ENCODE data around the gene ATP9A. TPM values are rescaled to one million over a fixed set of nuclear protein-coding genes. Genes with fewer than 3 reads are reported as not detected.
"Not testable (repeated sequence)": the region's sequence is repeated elsewhere in the genome, so short reads cannot be mapped to it uniquely, and the experiment has no call there.

ATP9A gene, protein sequence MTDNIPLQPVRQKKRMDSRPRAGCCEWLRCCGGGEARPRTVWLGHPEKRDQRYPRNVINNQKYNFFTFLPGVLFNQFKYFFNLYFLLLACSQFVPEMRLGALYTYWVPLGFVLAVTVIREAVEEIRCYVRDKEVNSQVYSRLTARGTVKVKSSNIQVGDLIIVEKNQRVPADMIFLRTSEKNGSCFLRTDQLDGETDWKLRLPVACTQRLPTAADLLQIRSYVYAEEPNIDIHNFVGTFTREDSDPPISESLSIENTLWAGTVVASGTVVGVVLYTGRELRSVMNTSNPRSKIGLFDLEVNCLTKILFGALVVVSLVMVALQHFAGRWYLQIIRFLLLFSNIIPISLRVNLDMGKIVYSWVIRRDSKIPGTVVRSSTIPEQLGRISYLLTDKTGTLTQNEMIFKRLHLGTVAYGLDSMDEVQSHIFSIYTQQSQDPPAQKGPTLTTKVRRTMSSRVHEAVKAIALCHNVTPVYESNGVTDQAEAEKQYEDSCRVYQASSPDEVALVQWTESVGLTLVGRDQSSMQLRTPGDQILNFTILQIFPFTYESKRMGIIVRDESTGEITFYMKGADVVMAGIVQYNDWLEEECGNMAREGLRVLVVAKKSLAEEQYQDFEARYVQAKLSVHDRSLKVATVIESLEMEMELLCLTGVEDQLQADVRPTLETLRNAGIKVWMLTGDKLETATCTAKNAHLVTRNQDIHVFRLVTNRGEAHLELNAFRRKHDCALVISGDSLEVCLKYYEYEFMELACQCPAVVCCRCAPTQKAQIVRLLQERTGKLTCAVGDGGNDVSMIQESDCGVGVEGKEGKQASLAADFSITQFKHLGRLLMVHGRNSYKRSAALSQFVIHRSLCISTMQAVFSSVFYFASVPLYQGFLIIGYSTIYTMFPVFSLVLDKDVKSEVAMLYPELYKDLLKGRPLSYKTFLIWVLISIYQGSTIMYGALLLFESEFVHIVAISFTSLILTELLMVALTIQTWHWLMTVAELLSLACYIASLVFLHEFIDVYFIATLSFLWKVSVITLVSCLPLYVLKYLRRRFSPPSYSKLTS
- 1 to 10 TPM in 2 of 3 donors, under 1 TPM in 1; 0.82 to 2.8 (median 1.2) TPM for polyA plus RNA-seq

DNA sequence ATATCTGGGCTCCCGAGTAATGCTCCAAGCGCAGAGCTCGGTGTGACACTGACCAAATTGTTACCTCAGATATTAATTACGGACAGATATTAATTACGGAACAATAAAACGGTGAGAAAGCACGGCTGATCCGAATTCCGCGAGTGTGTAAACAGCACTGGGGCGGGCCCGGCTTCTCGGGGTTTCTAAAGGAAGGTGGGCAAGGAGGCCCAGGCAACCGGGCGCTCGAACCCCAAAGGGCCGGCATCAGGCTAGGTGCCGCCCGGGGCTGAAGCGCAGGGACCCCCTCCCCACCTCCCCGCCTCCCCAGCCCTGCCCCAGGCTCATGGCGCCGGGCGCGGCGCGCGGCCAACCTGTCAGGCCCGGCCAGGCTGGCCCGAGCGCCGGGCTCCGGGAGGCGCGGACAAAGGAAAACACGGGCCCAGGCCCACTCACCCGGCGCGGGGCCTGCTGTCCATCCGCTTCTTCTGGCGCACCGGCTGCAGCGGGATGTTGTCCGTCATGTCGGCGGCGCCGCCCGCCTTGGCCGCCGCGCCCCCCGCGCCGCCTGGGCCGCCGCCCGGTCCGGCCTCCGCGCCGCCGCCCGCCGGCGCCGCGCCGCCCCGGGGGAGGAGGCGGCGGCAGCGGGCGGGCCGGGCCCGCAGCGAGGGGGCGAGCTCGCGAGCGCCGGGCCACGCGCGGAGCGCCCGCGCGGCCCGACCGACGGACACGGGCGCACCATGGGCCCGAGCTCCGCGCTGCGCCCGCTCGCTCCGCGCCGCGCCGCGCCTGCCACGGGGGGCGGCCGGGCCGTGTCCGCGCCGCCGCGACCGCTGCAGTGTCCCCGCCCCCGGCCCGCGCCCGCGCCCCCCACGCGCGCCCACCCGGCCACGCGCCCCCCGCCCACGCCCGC is at the start of gene ATP9A:
Gene ATP9A (minus strand): TSS at position 524 of the 892 bp plus-strand sequence. CDS start 21 bp downstream, at position 503.
- DNase-seq = peak; percentile 8 to 16 (median 8)
- Mint-ChIP-seq H3K4me1 (peaks cover 18 to 34% of the 10 kb centered on the region in 2 donors), H3K4me3 (peak within 1 kb of the TSS; percentile 86 to 91 (median 90)), H3K27me3 (ENCODE audit: low read depth in 3 of 3) (peaks cover 4 to 8% (median 7%) of the 10 kb centered on the region in 3 donors), H3K36me3 (peaks cover 0 to 6% (median 0%) of the 10 kb centered on the region in 3 donors), H3K27ac (peak within 1 kb of the TSS; percentile 35 to 91 (median 70)), H3K9me3 (no peaks in the 10 kb centered on the region)

DNA sequence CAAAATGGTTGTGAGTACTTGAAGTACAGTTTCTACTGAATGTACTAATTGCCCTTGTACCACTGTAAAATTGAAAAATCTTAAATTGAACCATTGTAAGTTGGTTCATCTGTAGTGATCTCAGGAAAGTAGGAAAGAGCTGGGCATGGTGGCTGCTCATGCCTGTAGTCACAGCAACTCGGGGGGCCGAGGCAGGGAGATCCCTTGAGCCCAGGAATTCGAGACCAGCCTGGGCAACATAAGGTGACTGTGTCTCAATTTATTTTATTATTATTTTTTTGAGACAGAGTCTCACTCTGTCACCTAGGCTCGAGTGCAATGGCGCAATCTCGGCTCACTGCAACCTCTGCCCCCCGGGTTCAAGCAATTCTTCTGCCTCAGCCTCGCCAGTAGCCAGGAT is 48.7 kb upstream of the ATP9A start:
- not testable (repeated sequence) for H3K4me1 Mint-ChIP-seq, H3K4me3 Mint-ChIP-seq, H3K9me3 Mint-ChIP-seq, H3K27ac Mint-ChIP-seq, DNase-seq, H3K36me3 Mint-ChIP-seq
- H3K27me3 Mint-ChIP-seq (ENCODE audit: low read depth in 3 of 3) = peaks cover 0 to 12% (median 2%) of the 10 kb centered on the region in 3 donors

DNA sequence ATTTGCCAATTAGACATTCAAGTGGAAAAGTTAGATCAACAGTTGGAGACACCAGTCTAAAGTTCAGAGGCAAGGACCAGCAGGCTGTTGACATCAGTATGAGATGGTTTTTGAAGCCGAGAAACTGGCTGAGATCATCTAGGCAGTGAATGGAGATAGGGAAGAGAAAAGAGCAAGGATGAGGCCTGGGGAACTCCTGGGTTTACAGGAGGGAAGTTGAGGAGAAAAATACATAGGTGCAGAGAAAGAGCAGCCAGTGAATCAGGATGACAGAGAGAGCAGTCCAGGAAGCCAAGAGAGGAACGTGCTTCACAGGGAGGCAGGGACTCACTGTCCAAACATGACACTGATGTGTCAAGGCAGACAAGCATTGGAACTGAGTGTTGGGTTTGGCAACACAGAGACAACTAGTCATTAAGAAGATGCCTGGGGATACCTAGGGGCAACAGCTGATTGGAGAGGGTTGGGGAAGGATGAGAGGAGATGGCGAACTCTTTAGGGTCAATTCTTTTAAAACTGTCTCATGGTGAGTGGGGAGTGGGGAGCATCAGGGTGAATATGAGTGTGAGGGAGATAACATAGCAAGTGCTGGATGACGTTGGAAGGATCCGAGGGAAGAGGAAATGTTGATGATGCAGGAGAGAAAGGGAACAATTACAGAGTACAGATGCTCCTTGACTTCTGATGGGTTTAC is 47.3 kb upstream of the ATP9A start:
- H3K27me3 Mint-ChIP-seq (ENCODE audit: low read depth in 3 of 3) = peaks cover 0 to 10% (median 2%) of the 10 kb centered on the region in 3 donors
- no peaks in the 10 kb centered on the region for H3K9me3 Mint-ChIP-seq
- DNase-seq = no peak
- H3K27ac Mint-ChIP-seq = no peak overlapping the region
- no peak overlapping the region for H3K4me3 Mint-ChIP-seq
- H3K36me3 Mint-ChIP-seq = no peaks in the 10 kb centered on the region
- no peaks in the 10 kb centered on the region for H3K4me1 Mint-ChIP-seq

DNA sequence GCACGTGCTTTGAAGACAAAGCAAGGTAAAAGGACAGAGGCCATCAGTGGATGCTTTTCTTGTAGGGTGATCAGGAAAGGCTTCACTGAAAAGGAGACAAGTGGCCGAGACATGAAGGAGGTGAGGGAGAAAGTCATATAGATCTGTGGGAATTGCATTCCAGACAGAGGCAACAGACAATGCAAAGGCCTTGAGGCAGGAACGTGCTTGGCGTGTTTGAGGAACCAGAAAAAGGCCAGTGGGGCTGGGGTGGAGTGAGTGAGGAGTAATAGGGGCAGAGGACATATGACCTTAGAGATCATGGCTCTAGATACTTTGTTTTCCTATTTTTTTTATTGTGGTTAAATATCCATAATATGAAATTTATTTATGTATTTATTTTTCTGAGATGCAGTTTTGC is 44.7 kb upstream of the ATP9A start:
- H3K36me3 Mint-ChIP-seq = no peaks in the 10 kb centered on the region
- H3K27ac Mint-ChIP-seq = no peak overlapping the region
- H3K4me1 Mint-ChIP-seq = no peaks in the 10 kb centered on the region
- H3K9me3 Mint-ChIP-seq = no peaks in the 10 kb centered on the region
- H3K27me3 Mint-ChIP-seq (ENCODE audit: low read depth in 3 of 3) = peaks cover 0 to 8% (median 0%) of the 10 kb centered on the region in 3 donors
- no peak overlapping the region for H3K4me3 Mint-ChIP-seq
- no peak for DNase-seq

DNA sequence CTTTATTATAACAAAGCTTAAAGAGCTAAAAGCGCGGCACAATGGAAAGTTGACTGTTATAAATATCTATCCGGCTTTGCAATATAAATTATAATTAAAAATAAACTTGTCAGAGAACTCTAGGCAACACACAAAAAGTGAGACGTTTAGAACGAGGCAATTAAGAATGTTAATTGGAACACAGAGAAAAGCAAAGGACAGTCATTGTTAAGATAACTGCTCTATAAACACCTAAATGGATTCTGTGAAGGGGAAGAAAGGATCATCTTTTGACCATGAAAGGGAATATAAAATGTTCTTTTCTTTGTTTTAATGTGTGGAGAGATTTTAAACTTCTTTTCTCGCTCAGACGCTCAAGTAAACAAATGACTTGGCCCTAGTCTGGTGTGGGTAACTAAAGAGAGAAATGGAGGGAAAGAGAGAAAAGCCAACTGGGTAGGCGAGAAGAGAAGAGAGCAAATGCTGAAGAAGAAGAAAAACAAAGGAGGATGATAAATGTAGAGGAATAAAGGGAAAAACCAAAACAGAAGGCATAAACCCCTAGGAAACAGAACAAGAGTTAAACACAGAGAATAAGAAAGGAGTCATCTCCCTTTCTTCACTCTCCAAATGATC is 43.4 kb upstream of the ATP9A start:
- no peaks in the 10 kb centered on the region for H3K9me3 Mint-ChIP-seq
- H3K27ac Mint-ChIP-seq = no peak overlapping the region
- no peaks in the 10 kb centered on the region for H3K36me3 Mint-ChIP-seq
- H3K4me1 Mint-ChIP-seq = no peaks in the 10 kb centered on the region
- no peak overlapping the region for H3K4me3 Mint-ChIP-seq
- DNase-seq = no peak
- peaks cover 0 to 8% (median 2%) of the 10 kb centered on the region in 3 donors for H3K27me3 Mint-ChIP-seq (ENCODE audit: low read depth in 3 of 3)

DNA sequence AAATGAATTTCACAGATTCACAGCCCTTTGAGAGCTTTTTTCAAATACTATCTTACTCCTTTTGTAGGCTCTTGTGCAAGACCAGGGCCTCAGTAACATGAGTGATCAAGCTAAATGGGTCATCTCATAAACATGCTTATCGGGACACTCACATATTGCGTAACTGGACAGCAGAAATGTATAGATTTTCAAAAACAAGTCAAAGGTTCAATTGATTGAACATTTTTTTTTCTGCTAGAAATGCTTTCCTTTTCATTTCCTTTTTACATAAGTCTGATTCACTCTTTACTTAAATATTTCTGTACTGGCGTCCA is 42.8 kb upstream of the ATP9A start:
- H3K4me3 Mint-ChIP-seq = no peak overlapping the region
- H3K4me1 Mint-ChIP-seq = no peaks in the 10 kb centered on the region
- peaks cover 0 to 7% (median 2%) of the 10 kb centered on the region in 3 donors for H3K27me3 Mint-ChIP-seq (ENCODE audit: low read depth in 3 of 3)
- DNase-seq = no peak
- no peaks in the 10 kb centered on the region for H3K9me3 Mint-ChIP-seq
- no peaks in the 10 kb centered on the region for H3K36me3 Mint-ChIP-seq
- H3K27ac Mint-ChIP-seq = no peak overlapping the region

DNA sequence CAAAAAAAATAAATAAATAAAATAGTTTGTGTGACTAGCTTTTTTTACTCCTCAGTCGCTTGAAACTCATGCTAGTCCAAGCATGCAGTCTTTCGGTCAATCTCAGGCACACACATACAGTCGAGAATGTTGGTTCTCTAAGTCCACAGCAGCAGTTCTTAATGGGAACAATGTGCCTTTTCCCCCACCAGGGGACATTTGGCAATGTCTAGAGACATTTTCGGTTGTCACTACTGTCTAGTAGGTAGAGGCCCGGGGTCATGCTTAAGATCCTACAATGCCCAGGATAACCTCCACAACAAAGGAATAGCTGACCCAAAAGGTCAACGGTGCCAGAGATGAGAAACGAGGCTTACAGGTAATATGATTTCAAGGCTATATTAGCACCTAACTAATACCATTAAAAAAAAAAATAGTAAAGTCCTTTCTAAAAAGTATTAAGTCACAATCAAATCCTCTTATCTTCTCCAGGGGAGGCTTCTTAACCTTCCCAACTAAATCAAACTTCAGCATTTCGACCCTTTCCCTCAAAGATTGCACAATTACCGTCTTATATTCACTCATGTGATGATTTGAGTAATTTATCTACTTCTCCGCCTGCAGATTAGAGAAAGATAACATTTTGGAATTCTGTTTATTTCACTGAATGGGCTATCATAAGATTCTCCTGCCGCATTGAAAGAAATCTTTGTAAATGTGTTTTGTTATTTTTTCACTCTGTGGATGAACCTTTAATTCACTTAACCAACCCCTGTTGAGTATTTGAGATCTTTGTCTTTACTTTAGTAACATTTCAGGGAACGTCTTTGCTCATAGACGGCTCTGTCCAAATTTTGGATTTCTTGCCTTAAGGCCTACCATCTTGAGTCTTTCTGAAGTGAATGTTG is 42.2 kb upstream of the ATP9A start:
- Mint-ChIP-seq H3K9me3 (no peaks in the 10 kb centered on the region), H3K36me3 (no peaks in the 10 kb centered on the region), H3K4me3 (no peak overlapping the region), H3K4me1 (no peaks in the 10 kb centered on the region), H3K27ac (no peak overlapping the region), H3K27me3 (ENCODE audit: low read depth in 3 of 3) (peaks cover 0 to 2% (median 1%) of the 10 kb centered on the region in 3 donors)
- DNase-seq = no peak

DNA sequence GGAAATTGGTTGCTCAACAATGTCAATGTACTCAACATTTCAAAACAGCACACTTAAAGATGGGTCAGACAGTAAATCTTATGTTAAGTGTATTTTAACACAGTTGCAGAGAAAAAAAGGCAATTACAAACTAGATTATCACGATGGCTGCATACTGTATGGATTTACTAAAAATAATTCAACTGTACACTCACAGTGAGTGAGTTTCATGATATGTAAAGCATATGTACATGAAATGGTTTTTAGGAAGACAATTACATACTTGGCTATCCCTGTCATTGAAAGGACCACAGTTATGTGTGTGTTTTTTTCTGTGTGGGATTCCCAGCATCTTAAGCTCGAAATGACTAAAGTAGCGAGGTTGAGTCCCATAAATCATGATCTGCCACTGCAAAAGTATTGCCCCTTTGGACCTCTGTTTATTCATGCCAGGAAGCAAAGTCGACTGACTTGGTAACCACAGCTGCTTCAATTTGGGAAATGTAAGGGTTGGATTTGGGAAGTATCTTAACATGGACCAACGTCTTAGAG is 39.6 kb upstream of the ATP9A start:
- Mint-ChIP-seq H3K4me1 (no peaks in the 10 kb centered on the region), H3K4me3 (no peak overlapping the region), H3K27me3 (ENCODE audit: low read depth in 3 of 3) (peaks cover 0 to 10% (median 0%) of the 10 kb centered on the region in 3 donors), H3K9me3 (no peaks in the 10 kb centered on the region), H3K36me3 (no peaks in the 10 kb centered on the region), H3K27ac (no peak overlapping the region)
- no peak for DNase-seq

DNA sequence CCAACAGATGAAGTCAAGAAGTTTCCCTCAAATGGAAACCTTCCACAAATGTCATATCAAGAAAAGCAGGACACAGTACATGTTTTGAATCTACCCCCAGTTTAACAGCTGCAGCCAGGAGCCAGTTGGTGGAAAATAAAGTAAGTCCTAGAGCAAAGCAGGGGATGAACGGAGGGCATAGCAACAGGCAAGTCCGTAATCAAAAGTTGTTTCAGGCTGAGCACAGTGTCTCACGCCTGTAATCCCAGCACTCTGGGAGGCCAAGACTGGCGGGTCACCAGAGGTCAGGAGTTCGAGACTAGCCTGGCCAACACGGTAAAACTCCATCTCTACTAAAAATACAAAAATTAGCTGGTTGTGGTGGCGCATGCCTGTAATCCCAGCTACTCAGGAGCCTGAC is 36.6 kb upstream of the ATP9A start:
- peaks cover 8 to 13% (median 10%) of the 10 kb centered on the region in 3 donors for H3K27me3 Mint-ChIP-seq (ENCODE audit: low read depth in 3 of 3)
- H3K4me1 Mint-ChIP-seq = peaks cover 13 to 17% of the 10 kb centered on the region in 2 donors
- no peak overlapping the region for H3K27ac Mint-ChIP-seq
- no peak for DNase-seq
- no peaks in the 10 kb centered on the region for H3K36me3 Mint-ChIP-seq
- no peak overlapping the region for H3K4me3 Mint-ChIP-seq
- no peaks in the 10 kb centered on the region for H3K9me3 Mint-ChIP-seq

DNA sequence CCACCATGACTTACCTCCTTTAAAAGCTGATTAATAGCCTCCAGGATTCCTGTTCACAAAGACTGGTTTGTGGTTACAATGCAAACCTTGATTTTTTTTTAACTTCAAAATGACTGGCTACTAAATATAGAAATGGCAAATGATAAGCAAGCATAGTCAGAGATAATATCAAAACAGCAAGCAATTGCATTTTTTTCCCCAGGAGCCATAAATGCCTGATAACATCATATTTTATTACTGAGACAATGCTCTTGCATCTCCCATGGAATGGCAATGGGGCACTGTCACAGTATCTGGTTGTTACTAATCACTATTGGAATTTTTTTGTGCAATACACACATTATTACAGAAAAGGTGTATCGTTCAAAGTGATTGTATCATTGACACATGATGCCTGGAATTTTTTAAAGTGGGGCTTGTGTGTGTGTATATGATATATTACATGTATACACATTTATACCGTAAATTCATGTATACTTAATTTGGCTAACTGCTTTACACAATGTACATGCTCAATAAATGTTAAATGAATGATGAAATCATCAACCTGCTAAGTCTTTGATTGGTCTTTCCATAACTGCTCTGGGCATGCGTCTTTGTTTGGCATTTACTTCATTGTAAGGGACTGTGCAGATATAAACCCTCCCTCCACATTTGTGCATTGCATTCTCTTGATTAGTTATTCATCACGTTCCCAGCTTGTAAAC is 35.1 kb upstream of the ATP9A start:
- Mint-ChIP-seq H3K27me3 (ENCODE audit: low read depth in 3 of 3) (peaks cover 13 to 17% (median 15%) of the 10 kb centered on the region in 3 donors), H3K9me3 (no peaks in the 10 kb centered on the region), H3K4me3 (peak overlapping the region; percentile 1 to 54 (median 24)), H3K4me1 (peaks cover 16 to 23% of the 10 kb centered on the region in 2 donors), H3K36me3 (no peaks in the 10 kb centered on the region), H3K27ac (no peak overlapping the region)
- no peak for DNase-seq

DNA sequence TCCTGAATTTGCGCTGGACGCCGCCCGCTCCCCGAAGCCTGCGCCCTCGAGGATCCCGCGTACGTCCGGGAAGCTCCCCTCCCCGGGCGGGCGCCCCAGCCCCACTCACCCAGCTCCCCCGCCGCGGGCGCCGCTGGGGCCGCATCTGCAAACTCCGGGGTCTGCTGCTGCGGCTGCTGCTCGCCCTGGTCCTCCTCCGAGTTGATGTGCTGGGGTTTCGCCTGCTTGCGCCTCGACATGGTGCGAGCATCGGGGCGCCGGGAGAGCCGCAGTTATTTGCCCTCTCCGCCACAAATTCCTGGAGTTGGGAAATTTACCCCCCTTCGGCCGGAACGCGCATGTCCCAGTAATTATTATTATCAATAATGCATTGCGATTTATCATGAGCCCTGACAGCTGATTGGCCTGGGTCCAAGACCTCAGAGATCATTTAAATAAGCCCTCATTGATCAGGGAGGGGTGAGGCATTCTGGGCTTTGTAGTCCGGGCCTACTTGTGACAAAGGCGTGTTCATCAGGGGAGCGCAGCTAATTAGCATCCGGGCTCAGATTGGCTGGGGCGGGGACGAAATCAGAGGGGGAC is 34.1 kb upstream of the ATP9A start, which contains the start of gene SALL4:
Gene SALL4 (minus strand): TSS at position 352 of the 582 bp plus-strand sequence. CDS start 113 bp downstream, at position 239.
- peaks cover 16 to 23% of the 10 kb centered on the region in 2 donors for H3K4me1 Mint-ChIP-seq
- peaks cover 13 to 17% (median 15%) of the 10 kb centered on the region in 3 donors for H3K27me3 Mint-ChIP-seq (ENCODE audit: low read depth in 3 of 3)
- no peaks in the 10 kb centered on the region for H3K9me3 Mint-ChIP-seq
- no peak within 1 kb of the TSS for H3K27ac Mint-ChIP-seq
- peak within 1 kb of the TSS; percentile 82 to 88 (median 85) for H3K4me3 Mint-ChIP-seq
- no peak for DNase-seq
- H3K36me3 Mint-ChIP-seq = no peaks in the 10 kb centered on the region

All from immature natural killer cell (primary cell).